T-helper 17 cell (primary cell): ENCODE measurements around the gene FXYD3. TPM values are rescaled to one million over a fixed set of nuclear protein-coding genes. Genes with fewer than 3 reads are reported as not detected.

ENCODE experiments used
- ATAC-seq: fragments of 150-1000 bp; cut with Tn5 transposase; 2 replicates; pipeline ENCODE4 v1.10.0; 2021; ENCODE audit warnings: mild to moderate bottlenecking, moderate library complexity
- DNase-seq, 3 donors: peaks; one replicate each; pipeline versions ENCODE4 v3.0.0 to v3.0.0-alpha.2; 2020 to 2021
- H3K9me3 ChIP-seq: one replicate; pipeline ENCODE4 v1.7.0; 2013; ENCODE audit warnings: low read length, mild to moderate bottlenecking; ENCODE audit not compliant: control insufficient read depth, poor library complexity, severe bottlenecking
- H3K27ac Mint-ChIP-seq: one replicate; pipeline ENCODE4 v1.8.0; 2022; ENCODE audit warnings: mild to moderate bottlenecking, moderate library complexity, mixed read lengths
- H3K27me3 Mint-ChIP-seq: one replicate; pipeline ENCODE4 v1.8.0; 2022; ENCODE audit warnings: mixed read lengths
- H3K36me3 Mint-ChIP-seq: one replicate; pipeline ENCODE4 v1.8.0; 2022; ENCODE audit warnings: low read depth, mixed read lengths
- H3K4me1 Mint-ChIP-seq: one replicate; pipeline ENCODE4 v1.8.0; 2022; ENCODE audit warnings: mild to moderate bottlenecking, mixed read lengths
- H3K4me3 Mint-ChIP-seq: one replicate; pipeline ENCODE4 v1.8.0; 2022; ENCODE audit warnings: mild to moderate bottlenecking, moderate library complexity, mixed read lengths
- total RNA-seq, 4 donors: library from RNA in 2 of 4; stranded (reverse) in 2 of 4; gene quantifications; one replicate each; pipeline ENCODE4 v1.2.3 and lab custom pipeline; 2022 to 2026

FXYD3 gene
- total RNA-seq, 2 donors from 2014 or later, result not detected

- H3K36me3 Mint-ChIP-seq, result no peaks in the 10 kb centered on the region
- ATAC-seq, result no peak
- peak overlapping the region; percentile 87 for H3K27ac Mint-ChIP-seq
- H3K27me3 Mint-ChIP-seq, result no peaks in the 10 kb centered on the region
- H3K4me3 Mint-ChIP-seq, result peak overlapping the region; percentile 79
- H3K9me3 ChIP-seq, result no peaks in the 10 kb centered on the region
- H3K4me1 Mint-ChIP-seq, result peaks cover 30% of the 10 kb centered on the region
- no peak for DNase-seq
Measured at GRCh38 chr19:35140207-35140961, 24.8 kb downstream of the FXYD3 start.

GRCh38 chr19:35140962-35141836 lies 25.6 kb downstream of the FXYD3 start:
- Mint-ChIP-seq H3K27me3 (no peaks in the 10 kb centered on the region), H3K36me3 (no peaks in the 10 kb centered on the region), H3K27ac (peak overlapping the region; percentile 87), H3K4me1 (peaks cover 30% of the 10 kb centered on the region), H3K4me3 (peak overlapping the region; percentile 86)
- DNase-seq (peak; percentile 94 to 97 (median 96)), ATAC-seq (peak; percentile 90)
- no peaks in the 10 kb centered on the region for H3K9me3 ChIP-seq

GRCh38 chr19:35141837-35142605 lies 26.4 kb downstream of the FXYD3 start:
- H3K9me3 ChIP-seq, result no peaks in the 10 kb centered on the region
- Mint-ChIP-seq H3K36me3 (no peaks in the 10 kb centered on the region), H3K27ac (peak overlapping the region; percentile 87), H3K4me1 (peaks cover 30% of the 10 kb centered on the region), H3K27me3 (no peaks in the 10 kb centered on the region), H3K4me3 (peak overlapping the region; percentile 86)
- no peak for DNase-seq
- ATAC-seq, result peak; percentile 18

- no peaks in the 10 kb centered on the region for H3K9me3 ChIP-seq
- DNase-seq (peak; percentile 69 to 80 (median 70)), ATAC-seq (peak; percentile 42)
- H3K27me3 Mint-ChIP-seq, result no peaks in the 10 kb centered on the region
- no peak overlapping the region for H3K27ac Mint-ChIP-seq
- H3K36me3 Mint-ChIP-seq, result no peaks in the 10 kb centered on the region
- peak overlapping the region; percentile 84 for H3K4me3 Mint-ChIP-seq
- H3K4me1 Mint-ChIP-seq, result peaks cover 30% of the 10 kb centered on the region
Measured at GRCh38 chr19:35142606-35143230, 27.1 kb downstream of the FXYD3 start.

- Mint-ChIP-seq H3K4me1 (peaks cover 27% of the 10 kb centered on the region), H3K36me3 (no peaks in the 10 kb centered on the region), H3K27ac (peak within 1 kb of the TSS; percentile 87), H3K27me3 (no peaks in the 10 kb centered on the region), H3K4me3 (peak within 1 kb of the TSS; percentile 86)
- no peaks in the 10 kb centered on the region for H3K9me3 ChIP-seq
- DNase-seq (no peak), ATAC-seq (no peak)
Measured at GRCh38 chr19:35143231-35143715, 27.6 kb downstream of the FXYD3 start, which contains the start of gene FXYD7. FXYD7 (plus strand) TSS chr19:35143255; CDS start chr19:35143334, 79 bp downstream.

- peak overlapping the region; percentile 87 for H3K27ac Mint-ChIP-seq
- H3K27me3 Mint-ChIP-seq, result no peaks in the 10 kb centered on the region
- peak overlapping the region; percentile 84 for H3K4me3 Mint-ChIP-seq
Measured at GRCh38 chr19:35143818-35144217, 28.2 kb downstream of the FXYD3 start.

GRCh38 chr19:35144259-35144599 lies 28.6 kb downstream of the FXYD3 start:
- peaks cover 27% of the 10 kb centered on the region for H3K4me1 Mint-ChIP-seq
- ATAC-seq, result no peak
- no peaks in the 10 kb centered on the region for H3K27me3 Mint-ChIP-seq
- peak overlapping the region; percentile 84 for H3K4me3 Mint-ChIP-seq
- no peaks in the 10 kb centered on the region for H3K9me3 ChIP-seq
- H3K27ac Mint-ChIP-seq, result peak overlapping the region; percentile 87
- no peaks in the 10 kb centered on the region for H3K36me3 Mint-ChIP-seq
- no peak for DNase-seq

More at GRCh38 chr19:35143818-35144217, 28.2 kb downstream of the FXYD3 start:
- no peaks in the 10 kb centered on the region for H3K9me3 ChIP-seq
- Mint-ChIP-seq H3K36me3 (no peaks in the 10 kb centered on the region), H3K4me1 (peaks cover 27% of the 10 kb centered on the region)
- DNase-seq (no peak), ATAC-seq (no peak)

- Mint-ChIP-seq H3K4me3 (peak overlapping the region; percentile 79), H3K36me3 (no peaks in the 10 kb centered on the region), H3K4me1 (peaks cover 27% of the 10 kb centered on the region), H3K27ac (peak overlapping the region; percentile 87), H3K27me3 (no peaks in the 10 kb centered on the region)
- ATAC-seq, result no peak
- no peaks in the 10 kb centered on the region for H3K9me3 ChIP-seq
- DNase-seq, result no peak
Measured at GRCh38 chr19:35144600-35145436, 29.2 kb downstream of the FXYD3 start.

GRCh38 chr19:35146746-35147459 lies 31.3 kb downstream of the FXYD3 start:
- H3K9me3 ChIP-seq, result no peaks in the 10 kb centered on the region
- peaks cover 23% of the 10 kb centered on the region for H3K4me1 Mint-ChIP-seq
- no peaks in the 10 kb centered on the region for H3K27me3 Mint-ChIP-seq
- peak overlapping the region; percentile 87 for H3K27ac Mint-ChIP-seq
- H3K4me3 Mint-ChIP-seq, result no peak overlapping the region
- ATAC-seq (no peak), DNase-seq (no peak)
- no peaks in the 10 kb centered on the region for H3K36me3 Mint-ChIP-seq

GRCh38 chr19:35149463-35149862 lies 33.8 kb downstream of the FXYD3 start:
- Mint-ChIP-seq H3K4me3 (no peak overlapping the region), H3K4me1 (peaks cover 31% of the 10 kb centered on the region), H3K27ac (no peak overlapping the region), H3K27me3 (no peaks in the 10 kb centered on the region), H3K36me3 (no peaks in the 10 kb centered on the region)
- DNase-seq (no peak), ATAC-seq (no peak)
- no peaks in the 10 kb centered on the region for H3K9me3 ChIP-seq

- H3K9me3 ChIP-seq, result no peaks in the 10 kb centered on the region
- peak overlapping the region; percentile 61 for H3K27ac Mint-ChIP-seq
- ATAC-seq, result no peak
- no peaks in the 10 kb centered on the region for H3K27me3 Mint-ChIP-seq
- no peak for DNase-seq
- peak overlapping the region; percentile 12 for H3K4me3 Mint-ChIP-seq
- peaks cover 4% of the 10 kb centered on the region for H3K36me3 Mint-ChIP-seq
- peaks cover 27% of the 10 kb centered on the region for H3K4me1 Mint-ChIP-seq
Measured at GRCh38 chr19:35150445-35150844, 34.8 kb downstream of the FXYD3 start.
